ENCODE data around the gene RIT2.

Gene RIT2

GRCh38 chr18:42941021-42941420 is 174.5 kb downstream of the RIT2 start:
- no peak overlapping the region for H3K9ac ChIP-seq (ENCODE audit: low read length)
- H2AFZ ChIP-seq (ENCODE audit: low read length), result no peak overlapping the region
- no peaks in the 10 kb centered on the region; the same call in 1 of the 2 replicates for H3K4me1 ChIP-seq (ENCODE audit: low read length)
- no peaks in the 10 kb centered on the region for H4K20me1 ChIP-seq (ENCODE audit: insufficient read depth, low read length)
- no peaks in the 10 kb centered on the region for H3K9me2 ChIP-seq (replicated peaks; ENCODE audit: insufficient read depth, low read length)
- no peaks in the 10 kb centered on the region for H3K27me3 ChIP-seq (replicated peaks; ENCODE audit: insufficient read depth, low read length)
- TF ChIP-seq, protein P1, sequence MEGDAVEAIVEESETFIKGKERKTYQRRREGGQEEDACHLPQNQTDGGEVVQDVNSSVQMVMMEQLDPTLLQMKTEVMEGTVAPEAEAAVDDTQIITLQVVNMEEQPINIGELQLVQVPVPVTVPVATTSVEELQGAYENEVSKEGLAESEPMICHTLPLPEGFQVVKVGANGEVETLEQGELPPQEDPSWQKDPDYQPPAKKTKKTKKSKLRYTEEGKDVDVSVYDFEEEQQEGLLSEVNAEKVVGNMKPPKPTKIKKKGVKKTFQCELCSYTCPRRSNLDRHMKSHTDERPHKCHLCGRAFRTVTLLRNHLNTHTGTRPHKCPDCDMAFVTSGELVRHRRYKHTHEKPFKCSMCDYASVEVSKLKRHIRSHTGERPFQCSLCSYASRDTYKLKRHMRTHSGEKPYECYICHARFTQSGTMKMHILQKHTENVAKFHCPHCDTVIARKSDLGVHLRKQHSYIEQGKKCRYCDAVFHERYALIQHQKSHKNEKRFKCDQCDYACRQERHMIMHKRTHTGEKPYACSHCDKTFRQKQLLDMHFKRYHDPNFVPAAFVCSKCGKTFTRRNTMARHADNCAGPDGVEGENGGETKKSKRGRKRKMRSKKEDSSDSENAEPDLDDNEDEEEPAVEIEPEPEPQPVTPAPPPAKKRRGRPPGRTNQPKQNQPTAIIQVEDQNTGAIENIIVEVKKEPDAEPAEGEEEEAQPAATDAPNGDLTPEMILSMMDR (IDR thresholded peaks at IDR 0.05; ENCODE audit: low read length), result no peak
- TF ChIP-seq EZH2phosphoT487 (IDR thresholded peaks at IDR 0.05; ENCODE audit: low read length), result no peak
- no peak overlapping the region for H3K4me3 ChIP-seq (ENCODE audit: low read length)
- no peaks in the 10 kb centered on the region for H3K36me3 ChIP-seq (replicated peaks; ENCODE audit: insufficient read depth, low read length)
- H3F3A ChIP-seq (ENCODE audit: insufficient read depth, low read length), result no peaks in the 10 kb centered on the region
- no peaks in the 10 kb centered on the region for H3K9me3 ChIP-seq (replicated peaks; ENCODE audit: insufficient read depth, low read length)
- H3K4me2 ChIP-seq (ENCODE audit: low read depth, low read length), result no peak overlapping the region
- H3K79me2 ChIP-seq (ENCODE audit: low read length), result no peaks in the 10 kb centered on the region
- no peak for DNase-seq
- H3K27ac ChIP-seq (ENCODE audit: low read length), result no peak overlapping the region

- no peak overlapping the region for H3K4me2 ChIP-seq (ENCODE audit: low read depth, low read length)
- no peaks in the 10 kb centered on the region for H3K27me3 ChIP-seq (replicated peaks; ENCODE audit: insufficient read depth, low read length)
- no peak overlapping the region for H2AFZ ChIP-seq (ENCODE audit: low read length)
- no peaks in the 10 kb centered on the region for H3K9me2 ChIP-seq (replicated peaks; ENCODE audit: insufficient read depth, low read length)
- no peaks in the 10 kb centered on the region for H3K9me3 ChIP-seq (replicated peaks; ENCODE audit: insufficient read depth, low read length)
- H4K20me1 ChIP-seq (ENCODE audit: insufficient read depth, low read length), result no peaks in the 10 kb centered on the region
- TF ChIP-seq, protein P1 (IDR thresholded peaks at IDR 0.05; ENCODE audit: low read length), result no peak
- TF ChIP-seq EZH2 (optimal IDR thresholded peaks at IDR 0.05; ENCODE audit: low read depth, low read length) (no peak), EZH2phosphoT487 (IDR thresholded peaks at IDR 0.05; ENCODE audit: low read length) (no peak)
- H3K79me2 ChIP-seq (ENCODE audit: low read length), result no peaks in the 10 kb centered on the region
- no peaks in the 10 kb centered on the region for H3K36me3 ChIP-seq (replicated peaks; ENCODE audit: insufficient read depth, low read length)
- DNase-seq, result no peak
- no peak overlapping the region for H3K27ac ChIP-seq (ENCODE audit: low read length)
- H3K4me3 ChIP-seq (ENCODE audit: low read length), result no peak overlapping the region
- no peaks in the 10 kb centered on the region; the same call in 1 of the 2 replicates for H3K4me1 ChIP-seq (ENCODE audit: low read length)
- H3K9ac ChIP-seq (ENCODE audit: low read length), result no peak overlapping the region
- H3F3A ChIP-seq (ENCODE audit: insufficient read depth, low read length), result no peaks in the 10 kb centered on the region
These were observed 178.0 kb downstream of the RIT2 start for GRCh38 chr18:42937436-42937835.

DNA sequence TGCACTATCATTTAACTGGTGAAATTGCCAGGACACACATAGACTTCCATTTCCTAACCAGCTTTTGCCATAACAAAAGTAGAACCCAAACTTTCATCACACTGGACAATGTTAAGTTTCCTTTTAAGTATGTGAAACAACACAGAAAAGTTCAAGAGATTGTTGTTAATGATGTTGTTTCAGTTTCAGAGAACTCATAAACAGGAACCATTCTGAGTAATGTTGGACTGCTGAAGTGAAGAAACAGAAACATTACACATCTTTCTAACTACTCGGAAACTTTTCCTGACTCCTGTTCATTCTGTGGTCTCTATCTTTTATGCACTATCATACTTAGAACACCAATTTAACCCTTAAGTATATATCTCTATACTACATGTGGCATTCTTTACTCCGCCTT is 179.2 kb downstream of the RIT2 start:
- no peak overlapping the region for H2AFZ ChIP-seq (ENCODE audit: low read length)
- no peaks in the 10 kb centered on the region for H3K79me2 ChIP-seq (ENCODE audit: low read length)
- no peaks in the 10 kb centered on the region for H3K27me3 ChIP-seq (replicated peaks; ENCODE audit: insufficient read depth, low read length)
- H3K9me3 ChIP-seq (replicated peaks; ENCODE audit: insufficient read depth, low read length), result no peaks in the 10 kb centered on the region
- H3K9me2 ChIP-seq (replicated peaks; ENCODE audit: insufficient read depth, low read length), result no peaks in the 10 kb centered on the region
- no peak overlapping the region for H3K4me3 ChIP-seq (ENCODE audit: low read length)
- DNase-seq, result peak; percentile 59
- H3K4me2 ChIP-seq (ENCODE audit: low read depth, low read length), result no peak overlapping the region
- H3K36me3 ChIP-seq (replicated peaks; ENCODE audit: insufficient read depth, low read length), result no peaks in the 10 kb centered on the region
- no peak overlapping the region for H3K27ac ChIP-seq (ENCODE audit: low read length)
- no peaks in the 10 kb centered on the region; the same call in 1 of the 2 replicates for H3K4me1 ChIP-seq (ENCODE audit: low read length)
- H4K20me1 ChIP-seq (ENCODE audit: insufficient read depth, low read length), result no peaks in the 10 kb centered on the region
- H3K9ac ChIP-seq (ENCODE audit: low read length), result no peak overlapping the region
- H3F3A ChIP-seq (ENCODE audit: insufficient read depth, low read length), result no peaks in the 10 kb centered on the region
- TF ChIP-seq, protein P1 (IDR thresholded peaks at IDR 0.05; ENCODE audit: low read length), result no peak
- no peak for TF ChIP-seq EZH2 (optimal IDR thresholded peaks at IDR 0.05; ENCODE audit: low read depth, low read length)
- no peak for TF ChIP-seq EZH2phosphoT487 (IDR thresholded peaks at IDR 0.05; ENCODE audit: low read length)
